T-helper 2 cell (primary cell): ENCODE results near the gene KCNQ4.

ENCODE experiments used
- DNase-seq, 5 experiments: peaks; one replicate each; pipeline versions ENCODE4 v3.0.0 to v3.0.0-alpha.2; 2012 to 2022

The KCNQ4 gene

DNA sequence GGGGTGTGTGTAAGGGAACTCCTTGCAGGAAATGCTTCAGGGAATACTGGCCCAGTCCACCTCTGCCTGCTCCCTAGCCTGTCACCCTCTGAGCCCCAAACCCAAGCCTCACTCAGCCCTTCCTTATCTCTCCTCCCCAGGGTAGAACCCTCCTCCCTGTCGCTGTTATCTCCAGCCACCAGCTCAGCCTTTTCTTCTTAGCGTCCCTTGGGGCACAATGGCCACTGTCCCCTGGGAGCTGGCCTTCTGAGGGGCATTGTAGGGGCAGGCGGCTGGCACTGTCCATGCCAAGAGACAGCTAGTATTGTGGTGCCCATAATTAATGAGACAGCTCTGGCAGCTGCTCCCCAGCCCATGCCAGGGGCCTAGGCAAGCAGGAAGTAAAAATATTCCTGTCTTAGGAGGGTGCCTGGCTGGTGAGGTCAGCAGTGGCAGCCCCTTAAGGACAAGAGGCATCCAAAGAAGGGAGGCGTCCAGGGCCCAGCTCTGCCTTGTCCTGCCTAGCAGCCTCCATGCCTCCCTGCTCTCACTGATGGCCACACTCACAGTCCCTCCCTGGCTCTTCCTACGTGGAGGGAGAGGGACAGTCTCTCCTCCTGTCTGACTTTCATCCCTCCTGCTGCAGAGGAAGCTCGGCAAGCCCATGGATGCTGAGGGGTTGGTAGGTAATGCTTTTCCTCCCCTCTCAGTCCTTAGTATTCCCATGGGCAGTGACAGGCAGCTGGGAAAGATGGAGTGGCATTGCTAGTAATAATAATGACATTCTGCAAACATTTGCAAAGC lies 37.5 kb downstream of the KCNQ4 start:
- DNase-seq, result no peak

DNA sequence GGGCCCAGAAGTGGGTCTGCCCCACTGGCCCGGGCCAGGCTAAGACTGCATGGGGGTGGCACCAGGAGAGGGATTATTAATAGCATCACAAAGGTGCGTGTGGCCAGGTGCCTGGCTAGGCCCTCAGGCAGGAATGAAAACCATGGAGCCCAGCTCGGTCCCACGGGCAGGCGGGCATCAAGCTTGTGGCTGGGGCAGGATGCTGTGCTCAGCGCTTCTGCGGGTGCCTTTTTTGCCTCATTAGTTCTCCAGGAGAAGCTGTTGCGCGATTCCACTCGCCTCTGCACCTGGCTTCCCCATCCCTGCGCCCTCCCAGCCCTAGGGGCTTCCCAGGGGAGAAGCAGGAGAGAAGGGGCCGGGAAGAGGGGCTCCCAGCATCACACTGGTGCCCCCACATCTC lies 39.3 kb downstream of the KCNQ4 start:
- DNase-seq, result no peak

DNA sequence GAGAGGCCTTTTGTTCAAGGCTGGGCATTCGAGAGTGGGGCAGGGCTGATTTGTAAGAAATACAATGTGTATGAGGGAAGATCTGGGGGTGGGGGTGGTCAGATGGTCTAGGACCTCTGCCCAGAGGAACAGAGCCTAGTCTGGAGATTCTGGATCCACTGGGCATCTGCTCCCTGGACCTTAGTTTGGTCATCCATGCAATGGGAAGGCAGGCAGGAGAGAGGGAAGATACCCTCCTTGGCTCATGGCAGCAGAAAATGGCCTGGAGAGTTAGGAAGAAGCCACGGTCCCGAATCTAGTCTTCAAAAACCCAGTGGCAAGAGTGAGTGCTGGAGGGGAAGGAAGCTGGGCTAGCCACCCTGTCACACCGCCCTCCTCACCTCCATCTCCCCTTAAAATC lies 39.8 kb downstream of the KCNQ4 start:
- no peak for DNase-seq

DNA sequence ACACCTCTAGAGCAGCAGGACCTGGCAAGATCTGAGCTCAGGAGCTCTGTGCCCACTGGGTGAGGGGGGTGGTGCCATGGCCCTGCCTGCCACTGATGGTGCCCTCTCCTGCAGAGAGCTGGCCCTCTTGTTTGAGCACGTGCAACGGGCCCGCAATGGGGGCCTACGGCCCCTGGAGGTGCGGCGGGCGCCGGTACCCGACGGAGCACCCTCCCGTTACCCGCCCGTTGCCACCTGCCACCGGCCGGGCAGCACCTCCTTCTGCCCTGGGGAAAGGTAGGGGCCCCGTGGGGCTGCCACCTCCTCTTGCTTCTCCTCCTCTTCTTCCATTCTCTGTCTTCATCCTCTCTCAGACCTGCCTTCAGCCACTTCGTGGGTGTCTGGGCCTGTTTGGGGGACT lies 40.4 kb downstream of the KCNQ4 start:
- DNase-seq, result no peak

DNA sequence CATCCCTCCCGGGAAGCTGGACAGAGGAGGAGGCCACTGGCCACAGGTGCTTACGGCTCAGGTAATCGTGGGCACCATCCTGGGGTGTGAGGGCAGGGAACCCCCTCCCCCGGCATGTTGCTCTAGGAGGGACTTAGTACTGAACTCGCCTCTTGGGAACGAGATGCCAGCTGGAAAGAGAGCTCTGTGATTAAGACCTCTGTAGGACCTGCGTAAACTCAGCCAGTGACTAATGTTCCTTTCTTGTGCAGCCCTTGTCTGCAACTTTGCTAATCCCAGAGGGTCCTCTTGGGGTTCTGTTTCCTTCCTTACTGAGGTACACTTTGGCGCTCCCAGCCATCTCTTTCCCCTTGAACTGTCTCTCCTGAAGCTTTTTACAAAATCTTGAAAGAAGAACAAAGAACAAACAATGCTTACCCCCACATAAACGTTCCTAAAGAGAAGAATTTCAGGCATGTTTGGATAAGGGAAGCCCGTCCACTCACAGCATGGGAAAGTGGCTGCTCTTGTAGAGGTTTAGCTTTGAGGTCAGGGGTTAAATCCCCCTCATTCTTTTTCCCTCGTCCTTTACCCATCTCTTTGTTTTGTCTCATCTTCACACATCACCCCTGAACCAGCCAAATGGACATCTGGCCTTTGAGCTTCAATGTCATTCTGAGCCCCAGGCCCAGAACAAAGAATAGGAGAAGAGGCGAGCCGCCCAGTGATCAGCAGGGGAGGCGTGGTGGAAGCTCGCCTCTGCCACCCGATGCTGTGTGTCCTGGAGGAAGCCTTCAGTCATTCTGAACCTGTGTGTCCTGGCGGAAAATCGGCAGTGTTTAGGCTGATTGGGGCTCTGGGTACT lies 41.2 kb downstream of the KCNQ4 start:
- DNase-seq, result no peak

DNA sequence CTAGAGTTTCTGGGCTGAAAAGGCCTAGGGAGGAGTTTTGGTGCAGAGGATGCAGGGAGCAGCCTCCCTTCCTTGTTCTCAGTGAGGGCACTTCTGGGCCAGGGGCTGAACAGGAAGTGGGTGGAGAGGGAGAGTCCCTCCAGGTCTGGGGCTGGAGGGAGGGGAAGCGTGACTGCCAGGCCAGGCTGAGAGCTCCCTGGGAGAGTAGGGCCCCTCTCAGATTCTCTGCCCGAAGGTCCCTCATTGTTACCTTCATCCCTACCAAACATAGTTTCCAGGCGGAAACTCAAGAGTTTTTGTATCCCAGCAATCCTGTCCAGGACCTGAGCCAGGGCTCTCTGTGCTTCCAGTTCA lies 41.8 kb downstream of the KCNQ4 start:
- DNase-seq, result no peak

DNA sequence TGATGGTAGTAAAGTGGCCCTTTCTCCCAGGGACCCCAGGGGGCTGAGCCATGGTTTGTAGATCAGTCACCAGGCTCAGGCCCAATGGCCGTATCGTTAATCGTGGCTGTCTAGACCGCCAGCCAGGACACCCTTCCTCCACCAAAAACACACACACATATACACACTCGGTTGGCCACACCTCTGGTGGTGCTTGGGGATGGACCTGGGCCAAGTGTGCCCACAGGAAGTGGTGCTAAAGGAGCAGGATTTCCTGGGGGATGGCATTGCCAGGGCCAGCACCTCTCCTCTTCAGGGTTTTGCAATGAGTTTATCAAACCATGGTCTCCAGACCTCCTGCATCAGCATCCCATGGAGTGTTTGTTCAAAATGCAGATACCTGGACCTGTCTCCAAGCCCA lies 42.4 kb downstream of the KCNQ4 start:
- no peak for DNase-seq

DNA sequence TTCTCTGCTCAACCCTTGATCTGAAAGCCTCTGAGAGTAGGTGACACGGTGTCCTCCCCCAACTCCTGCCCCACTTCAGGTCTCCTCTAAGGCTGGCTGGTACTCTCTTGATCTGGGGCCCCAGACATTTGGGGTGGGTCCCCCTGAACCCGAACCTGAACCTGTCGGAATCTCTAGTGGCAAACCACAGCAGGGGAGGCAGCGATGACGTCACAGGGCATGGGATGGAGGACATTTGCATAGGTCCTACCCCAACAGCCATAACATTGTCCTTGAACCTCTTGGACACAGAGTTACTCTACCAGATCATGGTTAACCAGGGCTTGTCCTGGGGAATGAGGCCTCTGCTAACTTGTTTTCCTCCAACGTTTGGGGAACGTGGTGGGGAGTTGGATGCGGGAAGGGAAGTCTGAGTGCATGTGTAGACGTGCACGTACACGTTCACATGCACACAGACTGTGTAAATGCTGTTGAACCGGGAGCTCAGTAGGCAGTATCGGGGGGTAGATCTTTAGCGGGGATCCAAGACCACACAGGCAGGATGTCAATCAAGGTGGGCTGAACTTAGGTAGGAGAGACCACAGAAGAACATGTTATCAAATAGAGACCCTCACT lies 46.2 kb downstream of the KCNQ4 start:
- DNase-seq, result no peak

DNA sequence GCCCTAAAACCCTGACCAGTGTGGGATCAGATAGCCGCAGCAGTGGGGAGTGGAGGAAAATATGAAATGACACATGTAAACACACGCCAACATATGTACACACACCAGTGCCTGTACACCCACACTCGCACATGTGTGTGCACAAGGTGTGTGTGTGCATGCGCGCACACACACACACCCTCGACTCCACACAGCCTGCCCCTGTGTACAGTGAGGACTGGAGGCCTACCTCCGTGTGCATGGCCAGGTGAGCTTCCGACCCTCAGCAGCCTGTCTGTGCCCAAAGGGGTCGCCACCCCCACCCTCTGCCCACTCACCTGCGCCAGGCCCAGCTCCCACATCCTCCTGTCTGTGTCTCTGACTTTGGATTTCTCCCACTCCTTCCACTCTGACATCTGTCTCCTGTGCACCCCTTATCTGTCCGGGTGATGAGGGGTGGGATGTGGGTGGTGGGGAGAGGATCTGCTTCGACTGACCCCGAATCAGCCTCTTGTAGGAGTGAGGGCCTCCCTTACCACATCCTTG lies 46.9 kb downstream of the KCNQ4 start:
- no peak for DNase-seq

DNA sequence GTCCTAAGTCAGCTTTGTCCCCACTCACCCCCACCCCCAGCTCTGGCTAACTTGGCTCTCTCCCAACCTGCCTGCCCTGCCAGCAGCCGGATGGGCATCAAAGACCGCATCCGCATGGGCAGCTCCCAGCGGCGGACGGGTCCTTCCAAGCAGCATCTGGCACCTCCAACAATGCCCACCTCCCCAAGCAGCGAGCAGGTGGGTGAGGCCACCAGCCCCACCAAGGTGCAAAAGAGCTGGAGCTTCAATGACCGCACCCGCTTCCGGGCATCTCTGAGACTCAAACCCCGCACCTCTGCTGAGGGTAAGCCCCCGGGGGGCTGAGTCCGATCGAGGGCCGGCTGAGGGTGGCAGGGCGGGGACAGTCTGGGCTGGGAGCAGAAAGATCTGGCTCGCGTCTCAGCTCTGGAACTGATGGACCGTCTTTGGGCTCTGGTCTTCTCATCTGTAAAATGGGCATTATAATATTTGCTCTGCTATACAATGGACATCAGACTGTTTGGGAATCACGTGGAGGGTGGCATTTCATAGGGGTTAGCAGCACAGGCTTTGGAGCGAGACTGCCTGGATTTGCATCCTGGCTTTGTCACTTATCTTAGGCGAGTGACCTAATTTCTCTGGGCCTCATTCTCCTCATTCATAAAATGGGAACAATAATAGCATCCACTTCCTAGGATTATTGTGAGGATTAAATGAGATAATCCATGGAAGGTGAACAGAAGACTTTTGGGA lies 47.6 kb downstream of the KCNQ4 start:
- no peak for DNase-seq

DNA sequence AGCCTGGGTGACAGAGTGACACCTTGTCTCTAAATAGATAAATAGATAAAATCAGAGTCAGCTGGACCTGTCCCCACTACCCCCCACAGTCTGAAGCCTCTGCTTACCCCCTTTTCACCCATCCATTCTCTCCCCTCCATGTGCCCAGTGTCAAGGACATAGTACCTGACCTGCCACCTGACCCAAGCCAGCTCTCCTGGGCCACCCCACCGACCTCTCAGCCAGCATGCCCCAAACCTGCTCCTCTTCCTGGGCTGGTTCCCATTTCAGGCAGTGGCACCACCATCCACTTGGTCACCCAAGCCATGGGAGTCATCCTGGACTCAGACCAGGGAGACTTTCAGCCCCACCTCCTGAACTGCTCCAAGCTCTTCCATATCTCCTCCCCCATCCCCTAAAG lies 50.4 kb downstream of the KCNQ4 start:
- DNase-seq, result no peak

DNA sequence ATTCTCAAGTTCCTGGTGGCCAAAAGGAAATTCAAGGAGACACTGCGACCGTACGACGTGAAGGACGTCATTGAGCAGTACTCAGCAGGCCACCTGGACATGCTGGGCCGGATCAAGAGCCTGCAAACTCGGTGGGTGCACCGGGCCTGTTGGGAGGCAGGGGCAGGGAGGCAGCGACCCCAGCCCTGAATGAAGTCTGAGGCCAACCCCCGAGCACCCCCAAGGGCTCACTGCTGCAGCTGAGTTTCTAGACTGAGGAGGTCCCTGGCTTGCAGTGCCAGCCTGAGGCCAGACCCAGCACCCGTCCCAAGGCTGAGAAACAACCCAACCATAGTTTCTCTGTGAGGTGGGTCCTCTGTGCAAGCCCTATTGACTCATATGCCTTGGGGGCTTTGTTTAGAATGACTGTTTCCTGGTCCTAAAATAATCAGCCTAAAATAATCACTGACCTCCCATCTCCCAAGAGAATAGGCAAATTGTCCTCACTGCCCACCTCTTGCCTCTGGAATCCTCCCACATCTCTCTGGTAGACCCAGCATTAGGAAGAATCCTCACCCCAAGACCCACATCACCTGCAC lies 51.5 kb downstream of the KCNQ4 start:
- no peak for DNase-seq

DNA sequence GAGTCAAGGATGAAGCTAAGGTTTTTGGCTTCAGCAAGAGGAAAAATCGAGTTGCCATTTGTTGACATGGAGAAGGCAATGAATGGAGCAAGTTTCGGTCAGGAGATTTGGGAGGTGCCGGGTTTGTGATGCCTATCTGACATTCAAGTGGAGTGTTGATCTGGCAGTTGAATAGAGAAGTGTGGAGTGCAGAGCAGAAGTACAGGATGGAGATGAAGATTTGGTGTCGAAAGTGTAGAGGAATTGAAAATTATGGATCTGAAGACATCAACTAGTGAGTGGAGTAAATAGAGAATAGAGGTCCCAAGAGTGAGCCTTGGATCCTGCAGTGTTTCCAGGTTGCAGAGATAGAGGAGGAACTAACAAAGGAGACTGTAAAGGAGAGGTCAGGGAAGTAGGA lies 52.7 kb downstream of the KCNQ4 start:
- DNase-seq, result no peak

DNA sequence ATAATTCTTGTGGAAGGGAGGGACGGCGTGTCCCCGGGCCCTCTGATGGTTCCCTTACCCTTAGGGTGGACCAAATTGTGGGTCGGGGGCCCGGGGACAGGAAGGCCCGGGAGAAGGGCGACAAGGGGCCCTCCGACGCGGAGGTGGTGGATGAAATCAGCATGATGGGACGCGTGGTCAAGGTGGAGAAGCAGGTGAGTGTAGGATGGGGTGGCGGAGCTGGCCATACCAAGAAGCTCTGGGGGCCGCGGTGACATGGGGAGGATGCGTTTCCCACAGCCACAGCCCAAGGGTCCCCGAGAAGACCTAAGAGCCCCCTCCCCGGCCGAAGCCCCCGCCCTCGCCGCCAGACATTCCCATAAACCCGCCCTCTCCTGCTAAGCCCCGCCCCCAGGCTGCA lies 54.0 kb downstream of the KCNQ4 start:
- no peak for DNase-seq

DNA sequence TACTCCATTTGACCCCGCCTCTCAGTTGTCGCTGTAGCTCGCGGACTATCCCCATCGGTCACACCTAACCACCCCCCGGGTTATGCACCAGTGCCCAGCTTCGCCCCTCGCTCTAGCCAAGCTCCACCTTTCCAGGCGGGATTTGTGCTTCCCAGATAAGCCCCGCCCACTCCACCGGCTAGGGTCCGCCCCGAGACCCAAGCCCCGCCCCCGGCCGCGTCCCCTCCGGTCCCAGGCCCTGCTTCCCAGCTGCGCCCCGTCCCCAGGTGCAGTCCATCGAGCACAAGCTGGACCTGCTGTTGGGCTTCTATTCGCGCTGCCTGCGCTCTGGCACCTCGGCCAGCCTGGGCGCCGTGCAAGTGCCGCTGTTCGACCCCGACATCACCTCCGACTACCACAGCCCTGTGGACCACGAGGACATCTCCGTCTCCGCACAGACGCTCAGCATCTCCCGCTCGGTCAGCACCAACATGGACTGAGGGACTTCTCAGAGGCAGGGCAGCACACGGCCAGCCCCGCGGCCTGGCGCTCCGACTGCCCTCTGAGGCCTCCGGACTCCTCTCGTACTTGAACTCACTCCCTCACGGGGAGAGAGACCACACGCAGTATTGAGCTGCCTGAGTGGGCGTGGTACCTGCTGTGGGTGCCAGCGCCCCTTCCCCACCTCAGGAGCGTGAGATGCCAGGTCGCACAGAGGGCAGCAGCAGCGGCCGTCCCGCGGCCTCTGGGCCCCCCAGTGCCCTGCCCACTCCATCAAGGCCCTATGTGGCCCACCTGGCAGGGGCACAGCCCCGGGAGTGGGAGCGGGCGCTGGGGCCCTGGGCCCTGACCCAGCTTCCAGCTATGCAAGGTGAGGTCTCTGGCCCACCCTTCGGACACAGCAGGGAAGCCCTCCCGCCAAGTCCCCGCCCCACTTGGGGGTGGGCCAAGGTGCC lies 54.7 kb downstream of the KCNQ4 start:
- DNase-seq, result no peak

DNA sequence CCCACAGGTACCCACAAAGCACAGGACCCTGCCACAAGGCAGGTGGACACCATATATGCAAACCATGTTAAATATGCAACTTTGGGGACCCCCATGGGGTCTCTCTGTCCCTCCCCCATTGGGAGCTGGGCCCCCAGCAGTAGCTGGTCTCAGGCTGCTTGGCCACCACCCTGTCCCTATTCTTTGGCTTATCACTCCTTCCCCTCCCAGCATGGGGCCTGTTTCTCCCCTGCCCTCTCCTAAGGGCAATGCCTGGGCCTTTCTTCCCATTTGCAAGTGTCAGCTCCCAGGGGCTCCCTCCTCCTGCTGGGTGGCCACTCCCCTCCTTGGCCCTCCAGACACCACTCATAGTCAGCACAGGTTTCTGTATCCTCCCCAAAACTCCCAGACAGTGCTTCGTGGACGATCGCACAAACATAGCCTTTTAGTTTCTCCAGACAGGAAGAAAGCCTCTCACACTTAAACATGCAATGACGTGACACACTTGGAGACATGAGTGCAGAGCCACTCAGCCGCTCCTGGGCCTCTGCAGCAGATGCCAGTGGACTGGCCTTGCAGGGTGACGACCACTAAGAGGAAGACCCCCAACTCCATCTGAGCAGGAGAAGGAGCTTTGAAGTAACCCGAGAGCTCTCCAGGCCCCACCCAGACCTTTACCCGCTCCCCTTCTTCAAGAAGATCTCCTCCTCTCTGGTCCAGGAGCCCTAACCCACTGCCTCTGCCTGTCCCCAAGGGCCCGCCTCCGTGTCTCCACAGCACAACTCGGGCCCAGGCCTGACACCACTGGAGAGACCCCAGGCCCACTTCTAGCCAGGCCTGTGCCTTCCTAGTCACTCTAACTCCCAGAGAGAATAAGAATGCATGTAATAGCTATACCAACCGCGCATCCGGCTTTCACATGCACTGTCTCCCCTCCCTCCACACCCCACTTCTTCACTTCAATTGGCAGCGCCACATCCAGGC lies 55.7 kb downstream of the KCNQ4 start:
- no peak for DNase-seq

DNA sequence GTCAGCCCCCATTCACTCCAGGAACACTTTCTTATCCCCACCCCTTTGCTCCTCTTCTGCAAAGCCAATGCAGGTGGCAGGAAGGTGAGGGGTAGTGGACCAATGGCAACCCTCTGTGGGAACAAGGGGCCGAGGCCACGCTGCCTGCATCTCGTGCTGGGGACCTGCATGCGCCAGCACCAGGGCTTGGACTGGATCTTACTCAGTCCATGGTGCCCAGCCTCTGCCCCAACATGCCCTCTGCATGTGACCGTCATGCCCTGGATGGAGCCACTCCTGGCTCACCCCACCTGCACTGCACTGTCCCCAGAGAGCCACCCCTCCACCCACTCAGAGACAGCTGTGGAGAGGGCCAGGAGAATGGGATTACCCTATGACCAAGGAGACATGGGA lies 56.4 kb downstream of the KCNQ4 start:
- DNase-seq, result no peak

DNA sequence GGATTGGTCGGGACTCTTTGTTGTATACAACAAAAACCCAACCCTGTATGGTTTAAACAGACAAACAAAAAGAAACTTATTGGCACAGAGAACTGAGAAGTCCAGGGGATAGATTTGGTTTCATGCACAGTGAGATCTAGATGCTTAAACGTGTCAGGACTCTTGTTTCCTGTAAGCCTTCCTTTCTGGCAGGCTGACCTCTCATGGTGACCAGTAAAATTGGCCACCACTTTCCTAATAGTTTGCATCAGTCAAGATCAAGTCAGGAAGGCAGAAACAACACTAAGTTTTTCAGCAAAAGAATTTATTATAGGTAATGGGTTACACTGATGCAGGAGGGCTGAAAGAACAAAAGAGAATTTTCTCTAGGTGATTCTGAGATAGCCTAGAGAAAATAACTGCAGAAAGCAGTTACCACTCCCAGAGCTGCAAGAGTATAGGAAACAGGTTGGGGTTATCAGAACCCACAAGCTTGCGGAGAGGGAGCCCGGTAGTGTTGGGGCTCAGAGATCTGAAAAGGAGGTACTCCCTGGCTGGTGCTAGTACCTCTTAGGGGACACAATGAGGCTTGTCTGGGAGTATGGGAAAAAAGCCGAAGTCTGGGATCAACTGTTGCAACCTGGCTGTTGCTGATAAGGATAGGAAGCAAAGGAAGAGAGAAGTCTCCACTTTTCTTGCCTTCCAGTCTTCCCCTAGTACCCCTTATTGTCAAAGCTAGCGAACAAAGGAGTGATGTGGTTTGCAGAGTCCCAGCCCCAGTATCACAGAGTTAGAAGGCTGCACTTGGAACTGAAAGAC lies 57.1 kb downstream of the KCNQ4 start:
- DNase-seq, result peak in 1 of 5 experiments; percentile 45

DNA sequence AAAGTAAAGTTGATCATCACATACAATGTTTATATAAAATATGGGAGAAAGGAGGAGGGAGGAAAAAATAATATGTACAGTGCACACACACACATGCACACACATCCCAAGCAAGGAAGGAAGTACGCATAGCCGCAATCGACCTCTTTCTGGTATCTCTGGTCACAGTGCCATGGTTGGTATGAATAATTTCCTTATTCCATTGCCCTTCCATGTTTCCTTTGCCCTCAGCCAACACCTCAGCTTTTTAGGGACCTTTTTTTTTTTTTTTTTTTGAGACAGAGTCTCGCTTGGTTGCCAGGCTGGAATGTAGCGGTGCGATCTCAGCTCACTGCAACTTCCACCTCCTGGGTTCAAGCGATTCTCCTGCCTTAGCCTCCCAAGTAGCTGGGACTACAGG lies 58.0 kb downstream of the KCNQ4 start:
- DNase-seq, result no peak
